Spinal cord (tissue), 10 donors: ENCODE results near the gene PPM1M. TPM values are rescaled to one million over a fixed set of nuclear protein-coding genes. Genes with fewer than 3 reads are reported as not detected.
A peak's percentile ranks its signal among the peaks of the same experiment; 100 is the strongest.

Experiments used
- DNase-seq, 6 donors: peaks; one replicate each; pipeline versions ENCODE4 v3.0.0 to v3.0.0-alpha.2; 2013 to 2015; ENCODE audit warnings: low spot score in 6 of 6, low read depth in 4 of 6
- H3K27ac ChIP-seq: one replicate; pipeline ENCODE4 v1.5.1; 2013; ENCODE audit warnings: low read depth, low read length, control low read depth
- H3K27me3 ChIP-seq: one replicate; pipeline ENCODE4 v1.6.1; 2013; ENCODE audit warnings: low read length; ENCODE audit not compliant: control insufficient read depth, insufficient read depth
- H3K36me3 ChIP-seq: one replicate; pipeline ENCODE4 v1.6.1; 2013; ENCODE audit warnings: low read length; ENCODE audit not compliant: control insufficient read depth, insufficient read depth
- H3K4me1 ChIP-seq: one replicate; pipeline ENCODE4 v1.6.1; 2013; ENCODE audit warnings: low read length; ENCODE audit not compliant: control insufficient read depth, insufficient read depth
- H3K4me3 ChIP-seq: one replicate; pipeline ENCODE4 v1.5.1; 2013; ENCODE audit warnings: low read depth, low read length, control low read depth
- H3K9me3 ChIP-seq: one replicate; pipeline ENCODE4 v1.6.1; 2013; ENCODE audit warnings: low read length; ENCODE audit not compliant: control insufficient read depth, insufficient read depth
- WGBS: methylation state at CpG from one replicate; pipeline ENCODE4 v1.1.5; 2013; ENCODE audit warnings: missing lambda C conversion rate; ENCODE audit not compliant: insufficient coverage; 5-methylcytosine and 5-hydroxymethylcytosine counted together
- long read RNA-seq, 4 donors: transcript quantifications; one replicate each; lab custom pipeline, GENCODE V29; 2026
- polyA plus RNA-seq, 2 donors: library from polyadenylated mRNA; unstranded; fragments of 120-200 nt; gene quantifications; one replicate each; pipeline ENCODE4 v1.2.1, GENCODE V29; 2013; ENCODE audit not compliant: insufficient read length in 2 of 2
- total RNA-seq, 2 donors: library from RNA; depleted of rRNA in 1 of 2; stranded (reverse); fragments of 120-200 nt in 1 of 2; fragments of >200 nt in 1 of 2; gene quantifications; one replicate each; pipeline versions ENCODE4 v1.2.3 to v1.2.4, GENCODE V29; 2013 to 2014
- donor health status: healthy.

The PPM1M gene
- 10 to 100 TPM in 1 of 2 donors, 1 to 10 TPM in 1; 7.9 to 21.0 TPM for total RNA-seq
- polyA plus RNA-seq: 10 to 100 TPM; 18.2 to 21.7 TPM
- long read RNA-seq, donor 1, partial matches to known transcripts: 11 of 14 reads
- long read RNA-seq, donor 1, other reads (novel, unspliced or antisense): 0 of 14 reads
- long read RNA-seq, donor 2: 0 reads
- long read RNA-seq, donor 3: 0 reads
- long read RNA-seq, donor 4, partial matches to known transcripts: 0 of 5 reads
- long read RNA-seq, donor 4, other reads (novel, unspliced or antisense): 0 of 5 reads

- H3K27me3 ChIP-seq: no peaks in the 10 kb centered on the region
- DNase-seq: peak in 2 of 6 donors; percentile 44 to 62
- H3K9me3 ChIP-seq: no peaks in the 10 kb centered on the region
- H3K4me1 ChIP-seq: peaks cover 35% of the 10 kb centered on the region
- peak within 1 kb of the TSS; percentile 75 for H3K27ac ChIP-seq
- H3K36me3 ChIP-seq: peaks cover 35% of the 10 kb centered on the region
- H3K4me3 ChIP-seq: peak within 1 kb of the TSS; percentile 56
- WGBS: 2% methylated on average over 98 of the region's 98 CpGs
Observed at GRCh38 chr3:52245322-52246263, at the start of gene PPM1M. PPM1M (plus strand) TSS chr3:52245759; CDS start chr3:52245825, 66 bp downstream.

- peaks cover 27% of the 10 kb centered on the region for H3K4me1 ChIP-seq
- no peak overlapping the region for H3K27ac ChIP-seq
- H3K9me3 ChIP-seq: no peaks in the 10 kb centered on the region
- H3K36me3 ChIP-seq: peaks cover 4% of the 10 kb centered on the region
- DNase-seq: no peak
- no peak overlapping the region for H3K4me3 ChIP-seq
- H3K27me3 ChIP-seq: no peaks in the 10 kb centered on the region
- 83% methylated on average over 10 of the region's 10 CpGs for WGBS
Observed at GRCh38 chr3:52195823-52196331, 49.7 kb upstream of the PPM1M start.

GRCh38 chr3:52196977-52197376 is 48.6 kb upstream of the PPM1M start:
- Histone ChIP-seq H3K27ac (no peak overlapping the region), H3K4me3 (no peak overlapping the region), H3K9me3 (no peaks in the 10 kb centered on the region), H3K27me3 (no peaks in the 10 kb centered on the region), H3K4me1 (peaks cover 22% of the 10 kb centered on the region), H3K36me3 (peaks cover 10% of the 10 kb centered on the region)
- no peak for DNase-seq
- WGBS: 50% methylated on average over 2 of the region's 3 CpGs

GRCh38 chr3:52197499-52197841 is 48.1 kb upstream of the PPM1M start:
- H3K36me3 ChIP-seq: peaks cover 15% of the 10 kb centered on the region
- H3K4me3 ChIP-seq: peak overlapping the region; percentile 86
- peaks cover 22% of the 10 kb centered on the region for H3K4me1 ChIP-seq
- no peaks in the 10 kb centered on the region for H3K9me3 ChIP-seq
- WGBS: 68% methylated on average over 7 of the region's 10 CpGs
- H3K27ac ChIP-seq: peak overlapping the region; percentile 73
- no peaks in the 10 kb centered on the region for H3K27me3 ChIP-seq
- DNase-seq: no peak

- Histone ChIP-seq H3K27me3 (no peaks in the 10 kb centered on the region), H3K9me3 (no peaks in the 10 kb centered on the region), H3K4me1 (peaks cover 21% of the 10 kb centered on the region), H3K27ac (peak within 1 kb of the TSS; percentile 73), H3K4me3 (peak within 1 kb of the TSS; percentile 86), H3K36me3 (peaks cover 18% of the 10 kb centered on the region)
- DNase-seq: peak; percentile 82 to 96 (median 86)
- WGBS: under 1% methylated on average over 71 of the region's 71 CpGs
Observed at GRCh38 chr3:52197842-52198625, 47.5 kb upstream of the PPM1M start, which contains the start of gene ALAS1. ALAS1 (plus strand) TSS chr3:52198160; CDS start chr3:52199242, 1,082 bp downstream.

GRCh38 chr3:52198643-52199608 is 46.6 kb upstream of the PPM1M start:
- Histone ChIP-seq H3K36me3 (peaks cover 23% of the 10 kb centered on the region), H3K4me3 (peak overlapping the region; percentile 86), H3K27me3 (no peaks in the 10 kb centered on the region), H3K27ac (no peak overlapping the region), H3K9me3 (no peaks in the 10 kb centered on the region), H3K4me1 (peaks cover 18% of the 10 kb centered on the region)
- WGBS: 64% methylated on average over 5 of the region's 14 CpGs
- no peak for DNase-seq

- no peak for DNase-seq
- Histone ChIP-seq H3K36me3 (peaks cover 33% of the 10 kb centered on the region), H3K4me1 (peaks cover 18% of the 10 kb centered on the region), H3K27ac (no peak overlapping the region), H3K4me3 (no peak overlapping the region), H3K27me3 (no peaks in the 10 kb centered on the region), H3K9me3 (no peaks in the 10 kb centered on the region)
- 100% methylated on average over 1 of the region's 5 CpGs for WGBS
Observed at GRCh38 chr3:52200981-52201679, 44.4 kb upstream of the PPM1M start.

GRCh38 chr3:52202384-52203077 is 43.0 kb upstream of the PPM1M start:
- DNase-seq: no peak
- Histone ChIP-seq H3K36me3 (peaks cover 43% of the 10 kb centered on the region), H3K9me3 (no peaks in the 10 kb centered on the region), H3K27ac (no peak overlapping the region), H3K4me1 (peaks cover 11% of the 10 kb centered on the region), H3K27me3 (no peaks in the 10 kb centered on the region), H3K4me3 (no peak overlapping the region)
- 92% methylated on average over 2 of the region's 4 CpGs for WGBS
